ENCODE measurements around the gene CA7.

DNA sequence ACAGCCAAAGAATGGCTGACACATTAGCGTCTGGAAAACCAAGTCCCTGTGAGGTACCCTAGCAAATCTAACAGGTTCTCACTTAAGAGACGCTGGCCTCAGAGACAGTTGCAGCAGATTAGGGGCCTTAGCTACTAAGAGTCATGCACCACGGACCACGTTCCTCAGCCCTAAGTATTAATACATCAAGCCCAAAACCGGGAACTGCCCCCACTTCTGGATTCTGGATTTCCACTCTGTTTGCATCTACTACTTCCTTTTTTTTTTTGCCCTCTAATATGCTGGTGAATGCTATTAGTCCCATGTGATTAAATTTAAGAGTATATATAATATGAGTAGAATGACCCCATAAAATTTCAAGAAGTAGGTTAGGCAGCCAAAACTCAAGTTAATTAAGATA is 42.1 kb upstream of the CA7 start:
- TF ChIP-seq, protein P1, sequence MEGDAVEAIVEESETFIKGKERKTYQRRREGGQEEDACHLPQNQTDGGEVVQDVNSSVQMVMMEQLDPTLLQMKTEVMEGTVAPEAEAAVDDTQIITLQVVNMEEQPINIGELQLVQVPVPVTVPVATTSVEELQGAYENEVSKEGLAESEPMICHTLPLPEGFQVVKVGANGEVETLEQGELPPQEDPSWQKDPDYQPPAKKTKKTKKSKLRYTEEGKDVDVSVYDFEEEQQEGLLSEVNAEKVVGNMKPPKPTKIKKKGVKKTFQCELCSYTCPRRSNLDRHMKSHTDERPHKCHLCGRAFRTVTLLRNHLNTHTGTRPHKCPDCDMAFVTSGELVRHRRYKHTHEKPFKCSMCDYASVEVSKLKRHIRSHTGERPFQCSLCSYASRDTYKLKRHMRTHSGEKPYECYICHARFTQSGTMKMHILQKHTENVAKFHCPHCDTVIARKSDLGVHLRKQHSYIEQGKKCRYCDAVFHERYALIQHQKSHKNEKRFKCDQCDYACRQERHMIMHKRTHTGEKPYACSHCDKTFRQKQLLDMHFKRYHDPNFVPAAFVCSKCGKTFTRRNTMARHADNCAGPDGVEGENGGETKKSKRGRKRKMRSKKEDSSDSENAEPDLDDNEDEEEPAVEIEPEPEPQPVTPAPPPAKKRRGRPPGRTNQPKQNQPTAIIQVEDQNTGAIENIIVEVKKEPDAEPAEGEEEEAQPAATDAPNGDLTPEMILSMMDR (IDR thresholded peaks at IDR 0.05): no peak
- TF ChIP-seq POLR2AphosphoS5 (IDR thresholded peaks at IDR 0.05): no peak
- TF ChIP-seq POLR2A (IDR thresholded peaks at IDR 0.05): no peak

Measured in transverse colon (tissue), 4 donors.